GM21737 (cell line): ENCODE data around the gene PHF20.
"Not testable (repeated sequence)": the region's sequence is repeated elsewhere in the genome, so short reads cannot be mapped to it uniquely, and the experiment has no call there.

Source experiments
- ATAC-seq: cut with Tn5 transposase; IDR thresholded peaks from one replicate; pipeline ENCODE4 v1.9.1; 2021; ENCODE audit warnings: mild to moderate bottlenecking, moderate library complexity; ENCODE audit not compliant: unreplicated experiment

Gene PHF20

GRCh38 chr20:35771689-35772562 lies at the start of gene PHF20:
Gene PHF20 (plus strand): TSS chr20:35772015. CDS start chr20:35801523, 29,508 bp downstream.
- peak; percentile 73 for ATAC-seq

- ATAC-seq: not testable (repeated sequence)
Measured at GRCh38 chr20:35723275-35723639, 48.6 kb upstream of the PHF20 start.

- not testable (repeated sequence) for ATAC-seq
Measured at GRCh38 chr20:35723652-35724320, 48.0 kb upstream of the PHF20 start.

GRCh38 chr20:35724321-35725230 lies 47.2 kb upstream of the PHF20 start:
- no peak for ATAC-seq

GRCh38 chr20:35726842-35727711 lies 44.7 kb upstream of the PHF20 start:
- ATAC-seq: no peak

- no peak for ATAC-seq
Measured at GRCh38 chr20:35729283-35729807, 42.5 kb upstream of the PHF20 start.

- no peak for ATAC-seq
Measured at GRCh38 chr20:35729836-35730582, 41.8 kb upstream of the PHF20 start.

GRCh38 chr20:35730583-35731468 lies 41.0 kb upstream of the PHF20 start:
- ATAC-seq: no peak

GRCh38 chr20:35731469-35731788 lies 40.4 kb upstream of the PHF20 start:
- no peak for ATAC-seq

- no peak for ATAC-seq
Measured at GRCh38 chr20:35731862-35732643, 39.8 kb upstream of the PHF20 start.

GRCh38 chr20:35732644-35732982 lies 39.2 kb upstream of the PHF20 start:
- no peak for ATAC-seq

GRCh38 chr20:35734374-35734773 lies 37.4 kb upstream of the PHF20 start:
- no peak for ATAC-seq

- ATAC-seq: no peak
Measured at GRCh38 chr20:35734777-35735649, 36.8 kb upstream of the PHF20 start.

- no peak for ATAC-seq
Measured at GRCh38 chr20:35735826-35736470, 35.9 kb upstream of the PHF20 start.

- no peak for ATAC-seq
Measured at GRCh38 chr20:35737865-35738333, 33.9 kb upstream of the PHF20 start.
